Fibroblast of pulmonary artery (primary cell): Measurements from ENCODE around the gene SLC25A42.
"Not testable (repeated sequence)": the region's sequence is repeated elsewhere in the genome, so short reads cannot be mapped to it uniquely, and the experiment has no call there.

ENCODE experiments used
- DNase-seq: peaks from one replicate; pipeline ENCODE4 v3.0.0-alpha.2; 2010; ENCODE audit warnings: low read depth
- H3K4me3 ChIP-seq: replicated peaks from 2 replicates; pipeline ENCODE4 v1.5.1; 2011; ENCODE audit warnings: low read depth, mild to moderate bottlenecking, control low read depth, low read length, moderate library complexity
- CTCF ChIP-seq: IDR thresholded peaks from 2 replicates; pipeline ENCODE4 v1.5.1; 2011; ENCODE audit warnings: mild to moderate bottlenecking, control low read depth, low read length, inconsistent platforms; ENCODE audit errors: missing control alignments

The SLC25A42 gene

GRCh38 chr19:19063183-19064097 is at the start of gene SLC25A42:
SLC25A42 (plus strand) TSS chr19:19063994; CDS start chr19:19096125, 32,131 bp downstream.
- no peak for TF ChIP-seq CTCF
- peak within 1 kb of the TSS; percentile 76 for H3K4me3 ChIP-seq
- DNase-seq, result peak; percentile 100

GRCh38 chr19:19021115-19021514 is 42.7 kb upstream of the SLC25A42 start:
- no peak overlapping the region for H3K4me3 ChIP-seq
- peak; percentile 29 for DNase-seq
- TF ChIP-seq CTCF, result no peak

GRCh38 chr19:19022380-19022961 is 41.3 kb upstream of the SLC25A42 start:
- H3K4me3 ChIP-seq, result no peak overlapping the region
- no peak for DNase-seq
- no peak for TF ChIP-seq CTCF

- not testable (repeated sequence) for H3K4me3 ChIP-seq, DNase-seq
Measured at GRCh38 chr19:19023376-19023775, 40.4 kb upstream of the SLC25A42 start.

GRCh38 chr19:19025861-19026260 is 37.9 kb upstream of the SLC25A42 start:
- TF ChIP-seq CTCF, result no peak
- DNase-seq, result no peak
- no peak overlapping the region for H3K4me3 ChIP-seq

GRCh38 chr19:19026299-19026971 is 37.4 kb upstream of the SLC25A42 start:
- TF ChIP-seq CTCF, result no peak
- DNase-seq, result peak; percentile 10
- H3K4me3 ChIP-seq, result no peak overlapping the region

- DNase-seq, result no peak
- H3K4me3 ChIP-seq, result no peak overlapping the region
- TF ChIP-seq CTCF, result no peak
Measured at GRCh38 chr19:19027228-19027627, 36.6 kb upstream of the SLC25A42 start.
